Measurements from ENCODE around the gene PCGF2. TPM values are rescaled to one million over a fixed set of nuclear protein-coding genes. Genes with fewer than 3 reads are reported as not detected.

The PCGF2 gene
- total and polyA plus RNA-seq, 2 of the 8 experiments (the other 6 are each of a cell fraction or from before 2014, with no cell fraction given): 42.1 to 93.3 TPM

- 0 out of 4 replicates have a peak, but pooled peaks of 1 of the 3 experiments have one; percentile 3 for TF ChIP-seq CTCF (IDR thresholded peaks at IDR 0.05; ENCODE audit: control extremely low read depth in 1 of 3, insufficient read depth in 1 of 3, low read depth in 1 of 3, low read length in 3 of 3)
- TF ChIP-seq RFX5 (IDR thresholded peaks at IDR 0.05; ENCODE audit: borderline replicate concordance, low read depth, low read length): 0 out of 2 replicates have a peak, but pooled peaks have one; percentile 23
- peak in 1 of 2 experiments; percentile 14; a peak in 2 of 4 replicates for TF ChIP-seq SIN3A (conservative IDR thresholded peaks at IDR 0.05 in 1 of 2, IDR thresholded peaks at IDR 0.05 in 1 of 2; ENCODE audit: low read depth in 1 of 2, low read length in 2 of 2)
- TF ChIP-seq NANOG (IDR thresholded peaks at IDR 0.05; ENCODE audit: insufficient read depth, low read depth, low read length, poor library complexity, severe bottlenecking): no peak
- peak; percentile 56 for TF ChIP-seq CHD2 (IDR thresholded peaks at IDR 0.05; ENCODE audit: low read length)
- peak; percentile 94 for TF ChIP-seq RBBP5 (IDR thresholded peaks at IDR 0.05; ENCODE audit: borderline replicate concordance, low read depth, low read length)
- TF ChIP-seq E2F6 (IDR thresholded peaks at IDR 0.05): no peak
- peak; percentile 19; the same call in 1 of the 2 replicates for TF ChIP-seq TAF1 (IDR thresholded peaks at IDR 0.05; ENCODE audit: low read depth, low read length)
- TF ChIP-seq KDM5A (IDR thresholded peaks at IDR 0.05; ENCODE audit: low read length): peak; percentile 38; the same call in 1 of the 2 replicates
- TF ChIP-seq PHF8 (conservative IDR thresholded peaks at IDR 0.05; ENCODE audit: low read depth, low read length): no peak
- TF ChIP-seq CREB1 (IDR thresholded peaks at IDR 0.05): peak; percentile 56
- no peak for TF ChIP-seq SP2 (IDR thresholded peaks at IDR 0.05; ENCODE audit: low read length)
- peak; percentile 37 for TF ChIP-seq TAF7 (optimal IDR thresholded peaks at IDR 0.05; ENCODE audit: borderline replicate concordance, low read depth, low read length)
- peak; percentile 83 for TF ChIP-seq TEAD4 (IDR thresholded peaks at IDR 0.05; ENCODE audit: low read depth, low read length)
Observed at GRCh38 chr17:38751808-38752307, 3.7 kb upstream of the PCGF2 start (continued).
